Natural killer cell (primary cell): ENCODE results near the gene DNAJB11. TPM values are rescaled to one million over a fixed set of nuclear protein-coding genes. Genes with fewer than 3 reads are reported as not detected.

Experiments
- ATAC-seq, 3 donors: fragments of 150-1000 bp in 2 of 3; fragments of 200-7000 bp in 1 of 3; cut with Tn5 transposase; 1 replicate in 1 of 3; 2 replicates in 2 of 3; pipeline ENCODE4 v1.10.0; 2021; ENCODE audit warnings: mild to moderate bottlenecking in 2 of 3, moderate library complexity in 2 of 3
- DNase-seq, 2 donors: peaks; one replicate each; pipeline versions ENCODE4 v3.0.0 to v3.0.0-alpha.2; 2013 to 2021; ENCODE audit warnings: mixed read lengths in 1 of 2
- H3K27ac ChIP-seq: one replicate; pipeline ENCODE4 v1.5.1; 2013; ENCODE audit warnings: mild to moderate bottlenecking, low read length
- H3K27me3 ChIP-seq: one replicate; pipeline ENCODE4 v1.6.1; 2013; ENCODE audit warnings: low read length; ENCODE audit not compliant: control insufficient read depth, insufficient read depth
- H3K36me3 ChIP-seq: one replicate; pipeline ENCODE4 v1.6.1; 2013; ENCODE audit warnings: low read length; ENCODE audit not compliant: control insufficient read depth, insufficient read depth
- H3K4me1 ChIP-seq: one replicate; pipeline ENCODE4 v1.6.1; 2013; ENCODE audit warnings: low read length; ENCODE audit not compliant: control insufficient read depth, insufficient read depth
- H3K4me3 ChIP-seq: one replicate; pipeline ENCODE4 v1.5.1; 2013; ENCODE audit warnings: low read length
- H3K9me3 ChIP-seq: one replicate; pipeline ENCODE4 v1.6.1; 2013; ENCODE audit warnings: low read length; ENCODE audit not compliant: control insufficient read depth, insufficient read depth
- H3K27ac Mint-ChIP-seq, 2 donors: one replicate each; pipeline ENCODE4 v1.8.0; 2022; ENCODE audit warnings: mild to moderate bottlenecking in 2 of 2, mixed read lengths in 2 of 2, moderate library complexity in 1 of 2
- H3K27me3 Mint-ChIP-seq, 2 donors: one replicate each; pipeline ENCODE4 v1.8.0; 2022; ENCODE audit warnings: low read depth in 2 of 2, mixed read lengths in 2 of 2
- H3K36me3 Mint-ChIP-seq: one replicate; pipeline ENCODE4 v1.8.0; 2022; ENCODE audit warnings: mixed read lengths
- H3K4me1 Mint-ChIP-seq, 2 donors: one replicate each; pipeline ENCODE4 v1.8.0; 2022; ENCODE audit warnings: mixed read lengths in 2 of 2
- H3K4me3 Mint-ChIP-seq: one replicate; pipeline ENCODE4 v1.8.0; 2022; ENCODE audit warnings: mild to moderate bottlenecking, moderate library complexity, mixed read lengths
- H3K9me3 Mint-ChIP-seq, 2 donors: one replicate each; pipeline ENCODE4 v1.8.0; 2022; ENCODE audit warnings: mixed read lengths in 2 of 2
- WGBS: methylation state at CpG from one replicate; pipeline ENCODE4 v1.1.7; 2013; ENCODE audit warnings: missing lambda C conversion rate; ENCODE audit not compliant: insufficient coverage; 5-methylcytosine and 5-hydroxymethylcytosine counted together
- intact Hi-C: fragments of 100-400 bp; cut with micrococcal nuclease; formaldehyde crosslinking; loops from one replicate; pipeline ENCODE4 v1.14.2; 2022
- total RNA-seq, 4 donors: library from RNA; stranded (reverse); fragments of 120-200 nt in 1 of 4; gene quantifications; one replicate each; pipeline versions ENCODE4 v1.2.3 to v1.2.4, GENCODE V29; 2013 to 2022
- TF ChIP-seq, protein P1 (sequence below): fragments of 200-600 bp; IDR thresholded peaks from one replicate; pipeline ENCODE4 v1.8.0; 2022; ENCODE audit warnings: antibody characterized with exemption

The DNAJB11 gene
- total RNA-seq, 3 donors from 2014 or later (not counting 1 experiment from before 2014, with no cell fraction given) = 85.9 to 112 (median 111) TPM

DNA sequence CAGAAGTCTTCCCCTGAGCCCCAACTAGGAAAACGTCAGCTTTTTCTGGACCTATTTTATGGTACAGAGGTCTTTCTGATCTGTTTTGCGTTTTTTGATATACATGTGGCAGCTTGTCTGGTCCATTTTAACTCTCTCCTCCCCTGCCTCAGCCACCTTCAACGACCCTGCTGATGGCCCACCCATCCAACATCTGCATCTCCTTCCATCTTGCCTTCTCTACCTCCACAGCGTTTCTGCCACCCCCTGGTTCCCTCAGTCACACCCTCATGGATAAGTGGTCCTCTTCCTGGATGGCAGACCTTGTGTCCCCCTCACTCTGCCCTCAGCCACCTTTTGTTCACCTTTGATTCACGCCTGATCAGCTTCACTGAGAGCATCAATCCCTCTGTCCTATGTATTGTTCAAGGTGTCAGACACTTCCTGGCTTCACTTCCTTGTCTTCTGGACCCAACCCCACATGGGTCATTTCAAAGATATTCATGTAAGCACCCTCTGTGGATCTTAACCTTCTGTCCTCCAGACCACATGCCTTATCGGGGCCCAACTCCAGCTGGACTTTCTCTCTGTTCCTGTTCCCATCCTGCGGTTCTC lies 55.8 kb downstream of the DNAJB11 start:
- Histone ChIP-seq H3K27me3 (peaks cover 2% of the 10 kb centered on the region), H3K4me3 (no peak overlapping the region), H3K27ac (no peak overlapping the region), H3K4me1 (no peaks in the 10 kb centered on the region), H3K36me3 (no peaks in the 10 kb centered on the region), H3K9me3 (no peaks in the 10 kb centered on the region)
- no peaks in the 10 kb centered on the region for H3K9me3 Mint-ChIP-seq
- no peaks in the 10 kb centered on the region for H3K4me1 Mint-ChIP-seq
- peaks cover 21 to 24% of the 10 kb centered on the region in 2 donors for H3K27me3 Mint-ChIP-seq
- no peak overlapping the region for H3K4me3 Mint-ChIP-seq
- DNase-seq (no peak), ATAC-seq (no peak)
- no peaks in the 10 kb centered on the region for H3K36me3 Mint-ChIP-seq
- no peak overlapping the region for H3K27ac Mint-ChIP-seq
- WGBS = 74% methylated on average over 7 of the region's 7 CpGs
- intact Hi-C loops = no loop called here
- TF ChIP-seq, protein P1, sequence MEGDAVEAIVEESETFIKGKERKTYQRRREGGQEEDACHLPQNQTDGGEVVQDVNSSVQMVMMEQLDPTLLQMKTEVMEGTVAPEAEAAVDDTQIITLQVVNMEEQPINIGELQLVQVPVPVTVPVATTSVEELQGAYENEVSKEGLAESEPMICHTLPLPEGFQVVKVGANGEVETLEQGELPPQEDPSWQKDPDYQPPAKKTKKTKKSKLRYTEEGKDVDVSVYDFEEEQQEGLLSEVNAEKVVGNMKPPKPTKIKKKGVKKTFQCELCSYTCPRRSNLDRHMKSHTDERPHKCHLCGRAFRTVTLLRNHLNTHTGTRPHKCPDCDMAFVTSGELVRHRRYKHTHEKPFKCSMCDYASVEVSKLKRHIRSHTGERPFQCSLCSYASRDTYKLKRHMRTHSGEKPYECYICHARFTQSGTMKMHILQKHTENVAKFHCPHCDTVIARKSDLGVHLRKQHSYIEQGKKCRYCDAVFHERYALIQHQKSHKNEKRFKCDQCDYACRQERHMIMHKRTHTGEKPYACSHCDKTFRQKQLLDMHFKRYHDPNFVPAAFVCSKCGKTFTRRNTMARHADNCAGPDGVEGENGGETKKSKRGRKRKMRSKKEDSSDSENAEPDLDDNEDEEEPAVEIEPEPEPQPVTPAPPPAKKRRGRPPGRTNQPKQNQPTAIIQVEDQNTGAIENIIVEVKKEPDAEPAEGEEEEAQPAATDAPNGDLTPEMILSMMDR = no peak

DNA sequence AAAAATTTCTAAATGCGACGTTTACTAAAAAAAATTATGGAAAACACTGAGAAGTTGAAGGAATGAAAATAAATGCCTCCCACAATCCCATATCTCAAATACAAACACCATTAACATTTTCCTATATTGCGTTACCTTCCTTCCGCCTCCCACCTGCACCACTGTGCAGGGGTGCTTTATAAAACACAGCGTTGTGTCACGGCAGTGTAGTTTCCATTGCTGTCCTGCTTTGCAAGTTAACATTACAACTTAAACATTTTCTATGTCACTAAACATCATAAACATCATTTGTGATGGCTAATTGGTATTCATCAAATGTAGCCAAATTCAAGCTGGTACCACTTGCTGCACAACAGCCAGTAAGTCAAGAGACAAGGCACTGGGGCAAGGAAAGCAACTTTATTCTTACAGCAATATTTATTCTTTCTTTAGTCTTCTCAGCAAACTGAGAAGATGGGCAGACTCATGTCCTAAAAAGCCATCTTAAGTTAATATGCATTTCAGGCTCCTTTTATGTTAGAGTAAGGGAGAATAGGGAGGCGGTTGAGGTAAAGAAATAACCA lies 57.4 kb downstream of the DNAJB11 start:
- Mint-ChIP-seq H3K4me3 (no peak overlapping the region), H3K9me3 (no peaks in the 10 kb centered on the region), H3K27ac (no peak overlapping the region), H3K4me1 (no peaks in the 10 kb centered on the region), H3K27me3 (peaks cover 13 to 16% of the 10 kb centered on the region in 2 donors), H3K36me3 (no peaks in the 10 kb centered on the region)
- Histone ChIP-seq H3K4me1 (no peaks in the 10 kb centered on the region), H3K36me3 (no peaks in the 10 kb centered on the region), H3K9me3 (no peaks in the 10 kb centered on the region), H3K4me3 (no peak overlapping the region), H3K27ac (no peak overlapping the region), H3K27me3 (peaks cover 2% of the 10 kb centered on the region)
- TF ChIP-seq, protein P1 = no peak
- intact Hi-C loops = no loop called here
- ATAC-seq (no peak), DNase-seq (no peak)
- WGBS = 93% methylated on average over 5 of the region's 7 CpGs

DNA sequence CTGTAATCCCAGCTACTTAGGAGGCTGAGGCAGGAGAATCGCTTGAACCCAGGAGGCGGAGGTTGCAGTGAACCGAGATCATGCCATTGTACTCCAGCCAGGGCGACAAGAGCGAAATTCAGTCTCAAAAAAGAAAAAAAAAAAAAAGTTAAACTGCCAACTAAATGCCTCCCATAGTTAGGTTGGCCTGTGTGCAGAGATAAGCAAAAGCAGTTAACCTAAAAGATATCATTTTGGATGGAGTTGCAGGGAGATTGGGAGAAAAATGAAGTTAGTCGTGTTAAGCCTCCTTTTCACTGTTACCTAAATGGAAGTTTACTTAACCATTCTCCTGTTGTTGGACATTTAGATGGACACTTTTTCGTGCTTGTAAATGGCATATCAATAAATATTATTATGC lies 58.2 kb downstream of the DNAJB11 start:
- intact Hi-C loops = no loop called here
- ATAC-seq = no peak
- H3K27me3 Mint-ChIP-seq = peaks cover 11 to 12% of the 10 kb centered on the region in 2 donors

More for the DNA sequence above, 58.2 kb downstream of the DNAJB11 start:
- Histone ChIP-seq H3K4me3 (no peak overlapping the region), H3K4me1 (no peaks in the 10 kb centered on the region), H3K9me3 (no peaks in the 10 kb centered on the region), H3K36me3 (no peaks in the 10 kb centered on the region), H3K27ac (no peak overlapping the region), H3K27me3 (no peaks in the 10 kb centered on the region)
- Mint-ChIP-seq H3K4me3 (no peak overlapping the region), H3K27ac (no peak overlapping the region), H3K4me1 (no peaks in the 10 kb centered on the region), H3K36me3 (no peaks in the 10 kb centered on the region), H3K9me3 (no peaks in the 10 kb centered on the region)
- TF ChIP-seq, protein P1 = no peak
- DNase-seq = no peak
- WGBS = 100% methylated on average over 3 of the region's 7 CpGs
